Kidney (tissue), 14 donors: ENCODE results near the gene TPPP2. TPM values are rescaled to one million over a fixed set of nuclear protein-coding genes. Genes with fewer than 3 reads are reported as not detected.

Experiments
- DNase-seq, 5 donors: peaks; one replicate each; pipeline ENCODE4 v3.0.0-alpha.2; 2013 to 2020
- FAIRE-seq: peaks from 2 replicates; lab custom pipeline; 2012; peaks lifted over from hg19 to GRCh38; lab: Jason Lieb, UNC
- H3K27ac ChIP-seq, 2 donors: one replicate each; pipeline ENCODE4 v1.7.0; 2013; ENCODE audit warnings: low read depth in 2 of 2, low read length in 2 of 2, inconsistent platforms in 1 of 2
- H3K27me3 ChIP-seq: one replicate; pipeline ENCODE4 v1.7.1; 2013; ENCODE audit warnings: low read length, inconsistent platforms; ENCODE audit not compliant: control insufficient read depth, insufficient read depth
- H3K36me3 ChIP-seq, 3 donors: one replicate each; pipeline versions ENCODE4 v1.7.0 to v1.7.1; 2013; ENCODE audit warnings: low read length in 3 of 3, control low read depth in 1 of 3, inconsistent platforms in 1 of 3; ENCODE audit not compliant: insufficient read depth in 3 of 3, control insufficient read depth in 2 of 3
- H3K4me1 ChIP-seq, 3 donors: one replicate each; pipeline versions ENCODE4 v1.7.0 to v1.7.1; 2013; ENCODE audit warnings: low read length in 3 of 3, inconsistent platforms in 1 of 3, low read depth in 1 of 3; ENCODE audit not compliant: control insufficient read depth in 2 of 3, insufficient read depth in 2 of 3
- H3K4me3 ChIP-seq, 3 donors: one replicate each; pipeline versions ENCODE4 v1.7.0 to v1.8.1; 2013; ENCODE audit warnings: low read length in 3 of 3, control low read depth in 1 of 3, inconsistent platforms in 1 of 3
- H3K9ac ChIP-seq, 3 donors: one replicate each; pipeline versions ENCODE4 v1.7.0 to v1.7.1; 2013; ENCODE audit warnings: low read length in 3 of 3, control low read depth in 1 of 3, inconsistent platforms in 1 of 3
- H3K9me3 ChIP-seq, 3 donors: one replicate each; pipeline versions ENCODE4 v1.7.0 to v1.7.1; 2013; ENCODE audit warnings: low read length in 3 of 3, control low read depth in 1 of 3, inconsistent platforms in 1 of 3; ENCODE audit not compliant: control insufficient read depth in 2 of 3, insufficient read depth in 1 of 3
- CTCF ChIP-seq: IDR thresholded peaks from 3 replicates; pipeline ENCODE4 v1.5.1; 2012; ENCODE audit warnings: mild to moderate bottlenecking, moderate library complexity, borderline replicate concordance; ENCODE audit not compliant: insufficient read depth; ENCODE audit errors: extremely low read depth
- intact Hi-C: fragments of 100-400 bp; cut with DNase I; formaldehyde crosslinking; loops from one replicate; pipeline ENCODE4 v1.11.1; 2022
- polyA plus RNA-seq: library from polyadenylated mRNA; stranded (reverse); fragments of 350-450 nt; fragmentation: Illumina TruSeq; extraction: RNeasy Lipid Tissue Mini Kit (QIAGEN cat#74804); gene quantifications from one replicate; pipeline ENCODE4 v1.2.3, GENCODE V29; 2014; ENCODE audit warnings: low read depth, low replicate concordance; ENCODE audit not compliant: insufficient read depth
- total RNA-seq: library from RNA; stranded (reverse); fragmentation: NEBNext Ultra II Directional; extraction: Animal tissue kit (Norgen Biotek cat#: 25700); gene quantifications from one replicate; pipeline ENCODE4 v1.2.1, GENCODE V29; 2021
- donor health status: control.
- donor health status: control.
- donor health status: control.
- donor health status: control.
- donor health status: control.
- donor health status: DM: yes; HTN: yes; CAD: no.
- donor health status: Normal renal cell carcinoma (clear cell type).

The TPPP2 gene
- total and polyA plus RNA-seq, 2 donors from 2014 or later = 1.3 TPM; not detected in 1

GRCh38 chr14:20986811-20987210 is 43.2 kb upstream of the TPPP2 start:
- FAIRE-seq = no peak
- DNase-seq = no peak
- Histone ChIP-seq H3K27me3 (no peaks in the 10 kb centered on the region), H3K9ac (no peak overlapping the region), H3K4me1 (peaks cover 6 to 16% (median 13%) of the 10 kb centered on the region in 3 donors), H3K9me3 (no peaks in the 10 kb centered on the region), H3K4me3 (no peak overlapping the region), H3K27ac (no peak overlapping the region), H3K36me3 (no peaks in the 10 kb centered on the region)
- intact Hi-C loops = no loop called here
- no peak for TF ChIP-seq CTCF

GRCh38 chr14:20988717-20989470 is 41.1 kb upstream of the TPPP2 start:
- peaks cover 6 to 14% (median 13%) of the 10 kb centered on the region in 3 donors for H3K4me1 ChIP-seq
- no peaks in the 10 kb centered on the region for H3K9me3 ChIP-seq
- DNase-seq (peak in 2 of 5 donors; percentile 14 to 53), FAIRE-seq (no peak)
- TF ChIP-seq CTCF = no peak
- peak overlapping the region; percentile 64 to 93 (median 66) for H3K4me3 ChIP-seq
- peak overlapping the region; percentile 68 to 85 for H3K27ac ChIP-seq
- peak overlapping the region; percentile 26 to 63 (median 52) for H3K9ac ChIP-seq
- H3K36me3 ChIP-seq = peaks cover 9 to 12% (median 10%) of the 10 kb centered on the region in 3 donors
- intact Hi-C loops = no loop called here
- no peaks in the 10 kb centered on the region for H3K27me3 ChIP-seq

GRCh38 chr14:20989471-20989786 is 40.6 kb upstream of the TPPP2 start:
- intact Hi-C loops = no loop called here
- Histone ChIP-seq H3K36me3 (peaks cover 11 to 17% (median 11%) of the 10 kb centered on the region in 3 donors), H3K4me1 (peaks cover 6 to 14% (median 13%) of the 10 kb centered on the region in 3 donors), H3K27ac (peak overlapping the region; percentile 20 to 85), H3K4me3 (peak overlapping the region; percentile 64 to 93 (median 66)), H3K27me3 (no peaks in the 10 kb centered on the region), H3K9ac (peak overlapping the region in 2 of 3 donors; percentile 26 to 63), H3K9me3 (no peaks in the 10 kb centered on the region)
- no peak for FAIRE-seq
- no peak for TF ChIP-seq CTCF
- no peak for DNase-seq
